K562 (cell line): ENCODE results near the gene CCNY. TPM values are rescaled to one million over a fixed set of nuclear protein-coding genes. Genes with fewer than 3 reads are reported as not detected.
A peak's percentile ranks its signal among the peaks of the same experiment; 100 is the strongest.

Experiments
- ATAC-seq: fragments of 200-7000 bp; cut with Tn5 transposase; 3 replicates; pipeline ENCODE4 v1.9.1; 2020; ENCODE audit warnings: moderate library complexity
- BruUV-seq: library from RNA; stranded (reverse); fragments of 400-500 nt; replicated peaks from 2 replicates; lab custom pipeline; 2021; lab: Mats Ljungman, UMichigan
- CTCF ChIA-PET: fragments of 300-600 bp; formaldehyde crosslinking; extraction: SDS; loops from one replicate; lab custom pipeline; 2021; ENCODE audit warnings: low intra/inter-chr PET ratio; lab: Yijun Ruan, JAX
- POLR2A ChIA-PET: fragments of 300-600, 350-650 bp; sonication (Branson Sonifier 250); formaldehyde crosslinking; extraction: SDS; loops from one replicate; lab custom pipeline; 2021; ENCODE audit warnings: antibody characterized with exemption, inconsistent platforms; lab: Yijun Ruan, JAX
- DNase-seq, 4 experiments: peaks; one replicate each; pipeline versions ENCODE4 v3.0.0 to v3.0.0-alpha.2; 2011 to 2018; ENCODE audit warnings: low spot score in 3 of 4, mixed read lengths in 3 of 4; ENCODE audit errors: extremely low read depth in 1 of 4
- FAIRE-seq: peaks from 2 replicates; lab custom pipeline; 2011; peaks lifted over from hg19 to GRCh38; lab: Jason Lieb, UNC
- H2AFZ ChIP-seq: 2 replicates; pipeline ENCODE4 v1.6.0; 2011; ENCODE audit warnings: low read depth, low read length, control low read depth, inconsistent platforms
- H3K27ac ChIP-seq: fragments of 200-600 bp; 3 replicates; pipeline ENCODE4 v1.8.0; 2011; ENCODE audit warnings: low read depth, mild to moderate bottlenecking, control low read depth, inconsistent platforms, low read length, moderate library complexity, mixed read lengths; ENCODE audit errors: extremely low read depth
- H3K27me3 ChIP-seq, 2 experiments: fragments of 300-600 bp in 1 of 2; 2 replicates in 1 of 2; 3 replicates in 1 of 2; pipeline versions ENCODE4 v1.6.0 to v1.8.0; 2011; ENCODE audit warnings: inconsistent platforms in 2 of 2, low read length in 2 of 2, mild to moderate bottlenecking in 1 of 2, mixed read lengths in 1 of 2, moderate library complexity in 1 of 2; ENCODE audit not compliant: control insufficient read depth in 2 of 2, insufficient read depth in 2 of 2
- H3K36me3 ChIP-seq: fragments of 300-600 bp; 3 replicates; pipeline ENCODE4 v1.8.0; 2011; ENCODE audit warnings: mild to moderate bottlenecking, low read length, inconsistent platforms; ENCODE audit not compliant: control insufficient read depth, insufficient read depth
- H3K4me1 ChIP-seq, 2 experiments: fragments of 200-600 bp in 1 of 2; replicated peaks in 1 of 2; 2 replicates in 1 of 2; 3 replicates in 1 of 2; pipeline versions ENCODE4 v1.5.1 to v1.8.0; 2011; ENCODE audit warnings: inconsistent platforms in 2 of 2, low read length in 2 of 2, mild to moderate bottlenecking in 1 of 2, mixed read lengths in 1 of 2, moderate library complexity in 1 of 2; ENCODE audit not compliant: control insufficient read depth in 2 of 2, insufficient read depth in 2 of 2
- H3K4me2 ChIP-seq: 2 replicates; pipeline ENCODE4 v1.6.1; 2011; ENCODE audit warnings: low read length, control low read depth, inconsistent platforms, mixed read lengths; ENCODE audit not compliant: insufficient read depth
- H3K4me3 ChIP-seq: fragments of 200-600 bp; sonication (generic), shearing (Covaris generic); 2 replicates; pipeline ENCODE4 v1.5.1; 2016; ENCODE audit warnings: control low read depth, inconsistent platforms
- H3K79me2 ChIP-seq: fragments of 200-600 bp; 3 replicates; pipeline ENCODE4 v1.8.0; 2011; ENCODE audit warnings: low read length, inconsistent platforms; ENCODE audit not compliant: control insufficient read depth, insufficient read depth
- H3K9ac ChIP-seq, 2 experiments: 2 replicates each; pipeline versions ENCODE4 v1.6.0 to v1.6.1; 2011; ENCODE audit warnings: low read depth in 2 of 2, low read length in 2 of 2, control low read depth in 1 of 2, inconsistent platforms in 1 of 2, mild to moderate bottlenecking in 1 of 2, mixed read lengths in 1 of 2; ENCODE audit not compliant: insufficient read depth in 1 of 2
- H3K9me1 ChIP-seq: one replicate; pipeline ENCODE4 v1.6.0; 2011; ENCODE audit warnings: inconsistent platforms, mild to moderate bottlenecking, low read length, moderate library complexity; ENCODE audit not compliant: control insufficient read depth, insufficient read depth
- H3K9me3 ChIP-seq: replicated peaks from 2 replicates; pipeline ENCODE4 v1.5.1; 2011; ENCODE audit warnings: low read depth, low read length, inconsistent platforms; ENCODE audit not compliant: control insufficient read depth, insufficient read depth
- H4K20me1 ChIP-seq: replicated peaks from 2 replicates; pipeline ENCODE4 v1.6.1; 2011; ENCODE audit warnings: low read length, inconsistent platforms, mixed read lengths; ENCODE audit not compliant: control insufficient read depth, insufficient read depth
- ADNP ChIP-seq: fragments of 200-800 bp; sonication (Bioruptor generic); IDR thresholded peaks from 2 replicates; pipeline ENCODE4 v1.6.1; 2016; ENCODE audit warnings: missing genetic modification characterization, missing compliant biosample characterization
- BRD4 ChIP-seq: fragments of 200-600 bp; sonication (generic); IDR thresholded peaks from 2 replicates; pipeline ENCODE4 v1.6.1; 2017; ENCODE audit warnings: inconsistent platforms
- ETV5 ChIP-seq: sonication (generic); formaldehyde crosslinking; IDR thresholded peaks from 2 replicates; pipeline ENCODE4 v1.4.0; 2020; ENCODE audit warnings: low read depth, mild to moderate bottlenecking, missing genetic modification reagents
- GATA2 ChIP-seq: sonication (generic); formaldehyde crosslinking; IDR thresholded peaks from 2 replicates; pipeline ENCODE4 v1.4.0; 2020; ENCODE audit warnings: mild to moderate bottlenecking, missing genetic modification reagents
- GATAD2A ChIP-seq: fragments of 450-650 bp; IDR thresholded peaks from 2 replicates; pipeline ENCODE4 v1.6.1; 2017
- MBD2 ChIP-seq: sonication (generic); IDR thresholded peaks from 2 replicates; pipeline ENCODE4 v1.6.1; 2016; ENCODE audit warnings: low read depth, borderline replicate concordance
- MCM7 ChIP-seq, 2 experiments: fragments of 450-650 bp; IDR thresholded peaks; 2 replicates each; pipeline ENCODE4 v1.6.1; 2016 to 2018
- RBFOX2 ChIP-seq: fragments of 200-400 bp; formaldehyde crosslinking; IDR thresholded peaks from 2 replicates; pipeline ENCODE4 v1.6.1; 2017; ENCODE audit warnings: low read depth, mild to moderate bottlenecking, low read length, moderate library complexity
- TFAP4 ChIP-seq: sonication (generic); formaldehyde crosslinking; IDR thresholded peaks from 2 replicates; pipeline ENCODE4 v1.8.0; 2022; ENCODE audit warnings: missing genetic modification reagents, mild to moderate bottlenecking, moderate library complexity, borderline replicate concordance
- USF1 ChIP-seq: sonication (generic); formaldehyde crosslinking; IDR thresholded peaks from 2 replicates; pipeline ENCODE4 v1.9.0; 2022; ENCODE audit warnings: mild to moderate bottlenecking, missing genetic modification reagents
- ZC3H4 ChIP-seq: sonication (generic); formaldehyde crosslinking; IDR thresholded peaks from 2 replicates; pipeline ENCODE4 v1.9.0; 2021; ENCODE audit warnings: missing genetic modification reagents, borderline replicate concordance
- ZNF77 ChIP-seq: fragments of 250-450 bp; sonication (Bioruptor Pico); IDR thresholded peaks from 2 replicates; pipeline ENCODE4 v1.5.0; 2020
- ZNF785 ChIP-seq: fragments of 250-450 bp; sonication (Bioruptor Pico); IDR thresholded peaks from 2 replicates; pipeline ENCODE4 v1.4.0; 2020; ENCODE audit warnings: mild to moderate bottlenecking
- WGBS: fragments of 100-300 bp; shearing (Covaris generic); methylation state at CpG from one replicate; pipeline ENCODE4 v1.1.6; 2016; ENCODE audit warnings: low coverage, mixed read lengths; ENCODE audit not compliant: insufficient coverage; ENCODE audit errors: missing lambda C conversion rate; 5-methylcytosine and 5-hydroxymethylcytosine counted together
- in situ Hi-C: fragments of 300-500 bp; cut with MboI; formaldehyde crosslinking; loops from 4 replicates; pipeline ENCODE4 v1.15.0; 2018; ENCODE audit warnings: inconsistent platforms, mixed read lengths
- intact Hi-C: fragments of 100-400 bp; cut with micrococcal nuclease; formaldehyde crosslinking; loops from 2 replicates; pipeline ENCODE4 v1.14.2; 2022
- polyA plus RNA-seq, 8 experiments: library from polyadenylated mRNA; depleted of rRNA in 4 of 8; stranded (reverse) in 5 of 8; unstranded in 3 of 8; fragments of >200 nt; fragmentation: Nextera tagmentation in 2 of 8; fragmentation: Illumina TruSeq in 1 of 8; extraction: Ambion mirVana in 2 of 8; extraction: Trizol in 1 of 8; gene quantifications; 2 replicates each; pipeline versions ENCODE4 v1.2.1 to v1.2.3, GENCODE V29; 2011 to 2014; ENCODE audit warnings: inconsistent platforms in 1 of 8, missing spikeins in 1 of 8
- total RNA-seq, 7 experiments: library from RNA; depleted of rRNA in 6 of 7; stranded (reverse); fragments of >200 nt in 6 of 7; fragmentation: Illumina TruSeq in 2 of 7; extraction: Trizol in 2 of 7; gene quantifications; 2 replicates each; pipeline versions ENCODE4 v1.2.1 to v1.2.3, GENCODE V29; 2011 to 2021; ENCODE audit warnings: low replicate concordance in 1 of 7
- TF ChIP-seq, protein P1 (sequence below): sonication (generic); formaldehyde crosslinking; IDR thresholded peaks from 2 replicates; pipeline ENCODE4 v1.8.1; 2023; ENCODE audit warnings: missing genetic modification reagents, mild to moderate bottlenecking, borderline replicate concordance
- TF ChIP-seq, protein P2 (sequence below): fragments of 450-650 bp; formaldehyde crosslinking; IDR thresholded peaks from 2 replicates; pipeline ENCODE4 v1.4.0; 2020; ENCODE audit warnings: mild to moderate bottlenecking, moderate library complexity

The CCNY gene
- total and polyA plus RNA-seq, 9 of the 15 experiments (the other 6 are each of a cell fraction or from before 2014, with no cell fraction given): 8.4 to 109 (median 38.6) TPM

DNA sequence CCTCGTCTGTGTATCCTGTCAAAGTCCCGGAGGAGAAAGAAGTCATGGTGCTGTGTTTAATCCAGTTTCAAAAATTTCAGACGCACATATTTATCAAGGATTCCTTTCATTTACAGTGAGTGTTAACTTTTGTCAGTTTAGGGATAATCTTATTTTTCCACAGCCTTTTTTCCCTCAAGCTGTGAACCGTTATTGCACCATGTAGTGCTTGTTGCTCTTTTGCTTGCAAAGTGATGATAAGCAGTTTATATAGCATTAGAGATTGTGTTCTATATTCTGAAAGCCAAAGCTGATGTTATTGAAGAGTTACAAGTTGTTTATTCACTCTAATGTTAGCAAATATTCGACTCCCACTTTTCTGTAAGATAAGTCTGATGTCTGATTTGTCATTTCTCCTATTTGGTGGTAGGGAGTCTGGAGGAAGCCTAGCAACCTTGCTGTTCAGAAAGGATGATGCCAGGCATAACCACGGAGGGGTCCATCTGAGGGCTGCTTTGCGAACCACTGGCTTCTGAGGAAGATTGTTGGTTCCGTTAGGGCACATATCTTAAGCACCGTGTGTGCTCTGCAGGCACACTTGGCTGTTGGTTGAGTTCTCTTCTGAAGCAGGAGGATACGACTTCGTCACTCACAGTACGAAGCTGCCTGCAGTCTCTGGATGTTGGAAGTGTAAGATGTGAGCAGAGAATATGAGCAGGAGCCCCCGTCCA lies 11.7 kb downstream of the CCNY start:
- FAIRE-seq: no peak
- no peak for DNase-seq
- peaks cover 5% of the 10 kb centered on the region for H3K9me1 ChIP-seq
- BruUV-seq: no TSS peak
- H2AFZ ChIP-seq: no peak overlapping the region
- H3K9me3 ChIP-seq: no peaks in the 10 kb centered on the region
- H3K27ac ChIP-seq: no peak overlapping the region
- intact Hi-C loops (no loop called here), in situ Hi-C loops (no loop called here)
- CTCF ChIA-PET: no interaction called here
- POLR2A ChIA-PET: interaction anchor here (0.7 to 1.2 kb wide), 5 partner anchors 11 to 113 kb away, joined by 3 to 5 read pairs (median 3); partner anchors contain the start of gene CCNY
- H4K20me1 ChIP-seq: peaks cover 48% of the 10 kb centered on the region
- H3K27me3 ChIP-seq: no peaks in the 10 kb centered on the region
- peaks cover 8 to 40% of the 10 kb centered on the region in 2 experiments; a peak in 4 of 5 replicates for H3K4me1 ChIP-seq
- H3K4me2 ChIP-seq: no peak overlapping the region
- H3K4me3 ChIP-seq: no peak overlapping the region
- no peak for ATAC-seq
- peaks cover 4% of the 10 kb centered on the region; the same call in 2 of the 3 replicates for H3K36me3 ChIP-seq
- WGBS: 60% methylated on average over 10 of the region's 13 CpGs
- peaks cover 94% of the 10 kb centered on the region for H3K79me2 ChIP-seq
- peak overlapping the region in 1 of 2 experiments; percentile 10; a peak in 2 of 4 replicates for H3K9ac ChIP-seq
- TF ChIP-seq GATA2 (CRISPR knock-in tag): no peak
- no peak for TF ChIP-seq ZC3H4 (CRISPR knock-in tag)
- no peak for TF ChIP-seq ETV5
- no peak for TF ChIP-seq USF1 (CRISPR knock-in tag)
- TF ChIP-seq MBD2: no peak
- no peak for TF ChIP-seq ADNP (tag)
- TF ChIP-seq GATAD2A: no peak
- TF ChIP-seq, protein P1, sequence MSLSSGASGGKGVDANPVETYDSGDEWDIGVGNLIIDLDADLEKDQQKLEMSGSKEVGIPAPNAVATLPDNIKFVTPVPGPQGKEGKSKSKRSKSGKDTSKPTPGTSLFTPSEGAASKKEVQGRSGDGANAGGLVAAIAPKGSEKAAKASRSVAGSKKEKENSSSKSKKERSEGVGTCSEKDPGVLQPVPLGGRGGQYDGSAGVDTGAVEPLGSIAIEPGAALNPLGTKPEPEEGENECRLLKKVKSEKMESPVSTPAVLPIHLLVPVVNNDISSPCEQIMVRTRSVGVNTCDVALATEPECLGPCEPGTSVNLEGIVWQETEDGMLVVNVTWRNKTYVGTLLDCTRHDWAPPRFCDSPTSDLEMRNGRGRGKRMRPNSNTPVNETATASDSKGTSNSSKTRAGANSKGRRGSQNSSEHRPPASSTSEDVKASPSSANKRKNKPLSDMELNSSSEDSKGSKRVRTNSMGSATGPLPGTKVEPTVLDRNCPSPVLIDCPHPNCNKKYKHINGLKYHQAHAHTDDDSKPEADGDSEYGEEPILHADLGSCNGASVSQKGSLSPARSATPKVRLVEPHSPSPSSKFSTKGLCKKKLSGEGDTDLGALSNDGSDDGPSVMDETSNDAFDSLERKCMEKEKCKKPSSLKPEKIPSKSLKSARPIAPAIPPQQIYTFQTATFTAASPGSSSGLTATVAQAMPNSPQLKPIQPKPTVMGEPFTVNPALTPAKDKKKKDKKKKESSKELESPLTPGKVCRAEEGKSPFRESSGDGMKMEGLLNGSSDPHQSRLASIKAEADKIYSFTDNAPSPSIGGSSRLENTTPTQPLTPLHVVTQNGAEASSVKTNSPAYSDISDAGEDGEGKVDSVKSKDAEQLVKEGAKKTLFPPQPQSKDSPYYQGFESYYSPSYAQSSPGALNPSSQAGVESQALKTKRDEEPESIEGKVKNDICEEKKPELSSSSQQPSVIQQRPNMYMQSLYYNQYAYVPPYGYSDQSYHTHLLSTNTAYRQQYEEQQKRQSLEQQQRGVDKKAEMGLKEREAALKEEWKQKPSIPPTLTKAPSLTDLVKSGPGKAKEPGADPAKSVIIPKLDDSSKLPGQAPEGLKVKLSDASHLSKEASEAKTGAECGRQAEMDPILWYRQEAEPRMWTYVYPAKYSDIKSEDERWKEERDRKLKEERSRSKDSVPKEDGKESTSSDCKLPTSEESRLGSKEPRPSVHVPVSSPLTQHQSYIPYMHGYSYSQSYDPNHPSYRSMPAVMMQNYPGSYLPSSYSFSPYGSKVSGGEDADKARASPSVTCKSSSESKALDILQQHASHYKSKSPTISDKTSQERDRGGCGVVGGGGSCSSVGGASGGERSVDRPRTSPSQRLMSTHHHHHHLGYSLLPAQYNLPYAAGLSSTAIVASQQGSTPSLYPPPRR: no peak
- TF ChIP-seq, protein P2, sequence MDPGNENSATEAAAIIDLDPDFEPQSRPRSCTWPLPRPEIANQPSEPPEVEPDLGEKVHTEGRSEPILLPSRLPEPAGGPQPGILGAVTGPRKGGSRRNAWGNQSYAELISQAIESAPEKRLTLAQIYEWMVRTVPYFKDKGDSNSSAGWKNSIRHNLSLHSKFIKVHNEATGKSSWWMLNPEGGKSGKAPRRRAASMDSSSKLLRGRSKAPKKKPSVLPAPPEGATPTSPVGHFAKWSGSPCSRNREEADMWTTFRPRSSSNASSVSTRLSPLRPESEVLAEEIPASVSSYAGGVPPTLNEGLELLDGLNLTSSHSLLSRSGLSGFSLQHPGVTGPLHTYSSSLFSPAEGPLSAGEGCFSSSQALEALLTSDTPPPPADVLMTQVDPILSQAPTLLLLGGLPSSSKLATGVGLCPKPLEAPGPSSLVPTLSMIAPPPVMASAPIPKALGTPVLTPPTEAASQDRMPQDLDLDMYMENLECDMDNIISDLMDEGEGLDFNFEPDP (CRISPR knock-in tag): no peak
- TF ChIP-seq BRD4: no peak
- no peak for TF ChIP-seq TFAP4
- TF ChIP-seq ZNF785 (CRISPR knock-in tag): no peak
- no peak for TF ChIP-seq MCM7 (IDR thresholded peaks at IDR 0.05)
- no peak for TF ChIP-seq RBFOX2
- no peak for TF ChIP-seq ZNF77 (CRISPR knock-in tag)
